SK-N-SH treated with all-trans-retinoic acid at 6 μM for 48 hours (cell line): Measurements from ENCODE around the gene IMPACT.

ENCODE experiments used
- ATAC-seq: fragments of 200-7000 bp; cut with Tn5 transposase; 3 replicates; pipeline ENCODE4 v1.9.1; 2020; ENCODE audit warnings: mild to moderate bottlenecking, moderate library complexity
- ARNTL ChIP-seq: fragments of 450-650 bp; formaldehyde crosslinking; IDR thresholded peaks from 2 replicates; pipeline ENCODE4 v1.5.0; 2020; ENCODE audit warnings: low read depth, mild to moderate bottlenecking, moderate library complexity, borderline replicate concordance
- BACH2 ChIP-seq: fragments of 250-450 bp; sonication (Bioruptor Pico); IDR thresholded peaks from 2 replicates; pipeline ENCODE4 v1.9.0; 2021; ENCODE audit warnings: mild to moderate bottlenecking, borderline replicate concordance
- CREB5 ChIP-seq: fragments of 250-450 bp; sonication (Bioruptor Pico); IDR thresholded peaks from 2 replicates; pipeline ENCODE4 v1.5.1; 2020; ENCODE audit warnings: low read depth, mild to moderate bottlenecking, moderate library complexity
- CSDC2 ChIP-seq: fragments of 250-450 bp; sonication (Bioruptor Pico); IDR thresholded peaks from 2 replicates; pipeline ENCODE4 v1.5.0; 2020; ENCODE audit warnings: mild to moderate bottlenecking, moderate library complexity
- CSRNP3 ChIP-seq: fragments of 250-450 bp; sonication (Bioruptor Pico); IDR thresholded peaks from 2 replicates; pipeline ENCODE4 v1.5.1; 2021; ENCODE audit warnings: mild to moderate bottlenecking, moderate library complexity
- ESRRG ChIP-seq: fragments of 250-450 bp; sonication (Bioruptor Pico); IDR thresholded peaks from 2 replicates; pipeline ENCODE4 v1.6.1; 2021; ENCODE audit warnings: mild to moderate bottlenecking
- GLIS3 ChIP-seq: fragments of 250-450 bp; sonication (Bioruptor Pico); IDR thresholded peaks from 2 replicates; pipeline ENCODE4 v1.5.0; 2020; ENCODE audit warnings: mild to moderate bottlenecking, moderate library complexity
- ISL1 ChIP-seq: fragments of 250-450 bp; sonication (Bioruptor Pico); IDR thresholded peaks from 2 replicates; pipeline ENCODE4 v2.1.2; 2022; ENCODE audit warnings: mild to moderate bottlenecking, moderate library complexity
- OSR1 ChIP-seq: fragments of 250-450 bp; sonication (Bioruptor Pico); IDR thresholded peaks from 2 replicates; pipeline ENCODE4 v1.8.0; 2022; ENCODE audit warnings: moderate library complexity, mild to moderate bottlenecking, inconsistent platforms
- PATZ1 ChIP-seq: fragments of 250-450 bp; sonication (Bioruptor Pico); IDR thresholded peaks from 2 replicates; pipeline ENCODE4 v1.8.0; 2020; ENCODE audit warnings: mild to moderate bottlenecking, moderate library complexity, borderline replicate concordance
- POU6F1 ChIP-seq: fragments of 250-450 bp; sonication (Bioruptor Pico); IDR thresholded peaks from 2 replicates; pipeline ENCODE4 v1.8.0; 2021; ENCODE audit warnings: low read depth, mild to moderate bottlenecking, moderate library complexity, borderline replicate concordance
- PPARA ChIP-seq: fragments of 250-450 bp; sonication (Bioruptor Pico); IDR thresholded peaks from 2 replicates; pipeline ENCODE4 v1.5.0; 2020; ENCODE audit warnings: mild to moderate bottlenecking, borderline replicate concordance
- RARB ChIP-seq: fragments of 250-450 bp; sonication (Bioruptor Pico); IDR thresholded peaks from 2 replicates; pipeline ENCODE4 v1.8.0; 2021; ENCODE audit warnings: mild to moderate bottlenecking, moderate library complexity
- SNAI2 ChIP-seq: fragments of 250-450 bp; sonication (Bioruptor Pico); IDR thresholded peaks from 2 replicates; pipeline ENCODE4 v1.5.0; 2020; ENCODE audit warnings: mild to moderate bottlenecking, moderate library complexity
- TCF4 ChIP-seq: fragments of 250-450 bp; sonication (Bioruptor Pico); IDR thresholded peaks from 2 replicates; pipeline ENCODE4 v1.8.0; 2021; ENCODE audit warnings: mild to moderate bottlenecking, moderate library complexity, borderline replicate concordance
- TOX ChIP-seq: fragments of 250-450 bp; sonication (Bioruptor Pico); IDR thresholded peaks from 2 replicates; pipeline ENCODE4 v1.8.0; 2021; ENCODE audit warnings: mild to moderate bottlenecking, moderate library complexity, borderline replicate concordance
- TSHZ2 ChIP-seq: fragments of 250-450 bp; sonication (Bioruptor Pico); IDR thresholded peaks from 2 replicates; pipeline ENCODE4 v1.5.0; 2020; ENCODE audit warnings: mild to moderate bottlenecking, moderate library complexity
- ZC3H10 ChIP-seq: fragments of 250-450 bp; sonication (Bioruptor Pico); IDR thresholded peaks from 2 replicates; pipeline ENCODE4 v1.5.1; 2021; ENCODE audit warnings: mild to moderate bottlenecking, moderate library complexity
- ZFP3 ChIP-seq: fragments of 250-450 bp; sonication (Bioruptor Pico); IDR thresholded peaks from 2 replicates; pipeline ENCODE4 v1.5.0; 2020; ENCODE audit warnings: mild to moderate bottlenecking, moderate library complexity
- ZFP30 ChIP-seq: fragments of 450-650 bp; formaldehyde crosslinking; IDR thresholded peaks from 2 replicates; pipeline ENCODE4 v1.5.0; 2022; ENCODE audit warnings: mild to moderate bottlenecking, moderate library complexity
- ZNF70 ChIP-seq: fragments of 450-650 bp; formaldehyde crosslinking; IDR thresholded peaks from 2 replicates; pipeline ENCODE4 v1.5.0; 2020; ENCODE audit warnings: mild to moderate bottlenecking, moderate library complexity
- ZNF8 ChIP-seq: fragments of 450-650 bp; formaldehyde crosslinking; IDR thresholded peaks from 2 replicates; pipeline ENCODE4 v1.5.0; 2020; ENCODE audit warnings: mild to moderate bottlenecking, moderate library complexity

The IMPACT gene

GRCh38 chr18:24474406-24474805 is 47.9 kb downstream of the IMPACT start:
- ATAC-seq: no peak
- TF ChIP-seq GLIS3 (CRISPR knock-in tag) (no peak), ZFP3 (CRISPR knock-in tag) (no peak), ZNF8 (CRISPR knock-in tag) (no peak), RARB (CRISPR knock-in tag) (no peak), ZNF70 (CRISPR knock-in tag) (no peak), TCF4 (no peak), SNAI2 (CRISPR knock-in tag) (no peak), BACH2 (CRISPR knock-in tag) (no peak)
- TF ChIP-seq, all 23 proteins: peak for 0

- no peak for ATAC-seq
- no peak for TF ChIP-seq BACH2 (CRISPR knock-in tag)
- TF ChIP-seq PATZ1 (CRISPR knock-in tag): no peak
- no peak for TF ChIP-seq ZFP3 (CRISPR knock-in tag)
- TF ChIP-seq ZC3H10: no peak
- no peak for TF ChIP-seq CSRNP3 (CRISPR knock-in tag)
- TF ChIP-seq PPARA: no peak
- TF ChIP-seq ESRRG (CRISPR knock-in tag): no peak
- TF ChIP-seq ZFP30 (CRISPR knock-in tag): no peak
- TF ChIP-seq TOX (CRISPR knock-in tag): no peak
These were observed 49.6 kb downstream of the IMPACT start for GRCh38 chr18:24475926-24476589.

GRCh38 chr18:24479371-24479770 is 52.9 kb downstream of the IMPACT start:
- no peak for ATAC-seq
- no peak for TF ChIP-seq ARNTL (CRISPR knock-in tag)
- TF ChIP-seq ZNF70 (CRISPR knock-in tag): no peak
- TF ChIP-seq PATZ1 (CRISPR knock-in tag): no peak
- no peak for TF ChIP-seq ISL1 (CRISPR knock-in tag)
- TF ChIP-seq ZC3H10: no peak
- no peak for TF ChIP-seq TCF4
- TF ChIP-seq OSR1 (CRISPR knock-in tag): no peak
- no peak for TF ChIP-seq TSHZ2
- no peak for TF ChIP-seq CSDC2 (CRISPR knock-in tag)
- TF ChIP-seq POU6F1 (CRISPR knock-in tag): no peak
- TF ChIP-seq SNAI2 (CRISPR knock-in tag): no peak
- TF ChIP-seq BACH2 (CRISPR knock-in tag): no peak
- no peak for TF ChIP-seq ESRRG (CRISPR knock-in tag)
- no peak for TF ChIP-seq ZNF8 (CRISPR knock-in tag)
- TF ChIP-seq RARB (CRISPR knock-in tag): no peak
- TF ChIP-seq ZFP3 (CRISPR knock-in tag): no peak
- TF ChIP-seq TOX (CRISPR knock-in tag): no peak
- no peak for TF ChIP-seq CREB5 (CRISPR knock-in tag)
- no peak for TF ChIP-seq GLIS3 (CRISPR knock-in tag)
- no peak for TF ChIP-seq ZFP30 (CRISPR knock-in tag)
